ENCODE data around the gene RAE1. TPM values are rescaled to one million over a fixed set of nuclear protein-coding genes. Genes with fewer than 3 reads are reported as not detected.

The RAE1 gene
- total RNA-seq, 1 experiment from 2014 or later = 46.3 TPM

DNA sequence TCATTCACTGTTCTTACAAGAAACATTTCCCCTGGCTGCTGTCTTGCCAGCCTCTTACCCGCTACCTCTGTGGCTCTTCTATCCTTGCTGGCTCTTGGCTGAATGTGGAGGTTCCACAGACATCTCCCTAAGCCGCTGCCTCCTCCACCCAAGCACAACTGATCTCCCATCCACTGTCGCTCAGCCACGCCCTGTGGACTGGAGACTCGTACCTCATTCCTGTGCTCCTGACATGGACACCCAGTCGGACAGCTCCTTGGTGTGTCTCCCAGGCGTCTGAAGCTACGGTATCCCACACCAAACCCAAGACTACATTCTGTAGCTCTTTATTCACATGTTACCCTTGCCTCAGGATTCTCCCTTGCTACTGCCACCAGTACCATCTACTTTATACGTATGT is 19.3 kb downstream of the RAE1 start:
- BruUV-seq (replicated peaks) = no TSS peak
- H3K36me3 ChIP-seq (ENCODE audit: control insufficient read depth in 1 of 2, insufficient read depth in 2 of 2, low read length in 2 of 2) = peaks cover 76 to 89% of the 10 kb centered on the region in 2 experiments
- CTCF ChIA-PET = no interaction called here

More for the DNA sequence above, 19.3 kb downstream of the RAE1 start:
- H3K9ac ChIP-seq (ENCODE audit: low read length) = no peak overlapping the region
- no peaks in the 10 kb centered on the region for H3K4me1 ChIP-seq (ENCODE audit: control insufficient read depth in 1 of 2, insufficient read depth in 2 of 2, low read length in 2 of 2)
- H4K20me1 ChIP-seq (ENCODE audit: insufficient read depth) = no peaks in the 10 kb centered on the region; the same call in 1 of the 2 replicates
- intact Hi-C loops (cut with micrococcal nuclease) = no loop called here
- POLR2A ChIA-PET = no interaction called here
- RAD21 ChIA-PET (ENCODE audit: low non-redundant PET in 1 of 2, low total read pairs in 2 of 2, uncharacterized antibody in 2 of 2, unreplicated experiment in 2 of 2) = no interaction called here
- no peak for TF ChIP-seq MAX (IDR thresholded peaks at IDR 0.05)
- no peak for TF ChIP-seq SIN3A (IDR thresholded peaks at IDR 0.05; ENCODE audit: low read depth)
- no peak for TF ChIP-seq EZH2phosphoT487 (IDR thresholded peaks at IDR 0.05; ENCODE audit: borderline replicate concordance)
- no peak for TF ChIP-seq RAD21 (IDR thresholded peaks at IDR 0.05; ENCODE audit: low read depth)
- TF ChIP-seq, protein P1, sequence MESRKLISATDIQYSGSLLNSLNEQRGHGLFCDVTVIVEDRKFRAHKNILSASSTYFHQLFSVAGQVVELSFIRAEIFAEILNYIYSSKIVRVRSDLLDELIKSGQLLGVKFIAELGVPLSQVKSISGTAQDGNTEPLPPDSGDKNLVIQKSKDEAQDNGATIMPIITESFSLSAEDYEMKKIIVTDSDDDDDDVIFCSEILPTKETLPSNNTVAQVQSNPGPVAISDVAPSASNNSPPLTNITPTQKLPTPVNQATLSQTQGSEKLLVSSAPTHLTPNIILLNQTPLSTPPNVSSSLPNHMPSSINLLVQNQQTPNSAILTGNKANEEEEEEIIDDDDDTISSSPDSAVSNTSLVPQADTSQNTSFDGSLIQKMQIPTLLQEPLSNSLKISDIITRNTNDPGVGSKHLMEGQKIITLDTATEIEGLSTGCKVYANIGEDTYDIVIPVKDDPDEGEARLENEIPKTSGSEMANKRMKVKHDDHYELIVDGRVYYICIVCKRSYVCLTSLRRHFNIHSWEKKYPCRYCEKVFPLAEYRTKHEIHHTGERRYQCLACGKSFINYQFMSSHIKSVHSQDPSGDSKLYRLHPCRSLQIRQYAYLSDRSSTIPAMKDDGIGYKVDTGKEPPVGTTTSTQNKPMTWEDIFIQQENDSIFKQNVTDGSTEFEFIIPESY (IDR thresholded peaks at IDR 0.05; ENCODE audit: extremely low read depth, insufficient replicate concordance, low read length) = no peak
- no peak for TF ChIP-seq CBX3 (IDR thresholded peaks at IDR 0.05; ENCODE audit: low read depth)
- TF ChIP-seq ZFX (IDR thresholded peaks at IDR 0.05) = no peak
- no peak for TF ChIP-seq YY1 (IDR thresholded peaks at IDR 0.05; ENCODE audit: extremely low read depth, insufficient replicate concordance, low read depth, low read length)
- TF ChIP-seq FOSL1 (IDR thresholded peaks at IDR 0.05; ENCODE audit: low read depth) = no peak
- TF ChIP-seq POLR2AphosphoS5 (IDR thresholded peaks at IDR 0.05; ENCODE audit: low read depth, low read length) = no peak
- no peak for TF ChIP-seq ZNF274 (IDR thresholded peaks at IDR 0.05; ENCODE audit: low read depth, low read length)
- no peak for TF ChIP-seq REST (IDR thresholded peaks at IDR 0.05; ENCODE audit: low read depth)
- no peak for TF ChIP-seq POLR2A (IDR thresholded peaks at IDR 0.05; ENCODE audit: borderline replicate concordance, extremely low read depth, insufficient read depth, insufficient read length)
- TF ChIP-seq JUND (IDR thresholded peaks at IDR 0.05) = no peak
- no peak for TF ChIP-seq EZH2 (IDR thresholded peaks at IDR 0.05)
- no peak for TF ChIP-seq EGR1 (IDR thresholded peaks at IDR 0.05; ENCODE audit: low read depth)
- TF ChIP-seq, protein P2, sequence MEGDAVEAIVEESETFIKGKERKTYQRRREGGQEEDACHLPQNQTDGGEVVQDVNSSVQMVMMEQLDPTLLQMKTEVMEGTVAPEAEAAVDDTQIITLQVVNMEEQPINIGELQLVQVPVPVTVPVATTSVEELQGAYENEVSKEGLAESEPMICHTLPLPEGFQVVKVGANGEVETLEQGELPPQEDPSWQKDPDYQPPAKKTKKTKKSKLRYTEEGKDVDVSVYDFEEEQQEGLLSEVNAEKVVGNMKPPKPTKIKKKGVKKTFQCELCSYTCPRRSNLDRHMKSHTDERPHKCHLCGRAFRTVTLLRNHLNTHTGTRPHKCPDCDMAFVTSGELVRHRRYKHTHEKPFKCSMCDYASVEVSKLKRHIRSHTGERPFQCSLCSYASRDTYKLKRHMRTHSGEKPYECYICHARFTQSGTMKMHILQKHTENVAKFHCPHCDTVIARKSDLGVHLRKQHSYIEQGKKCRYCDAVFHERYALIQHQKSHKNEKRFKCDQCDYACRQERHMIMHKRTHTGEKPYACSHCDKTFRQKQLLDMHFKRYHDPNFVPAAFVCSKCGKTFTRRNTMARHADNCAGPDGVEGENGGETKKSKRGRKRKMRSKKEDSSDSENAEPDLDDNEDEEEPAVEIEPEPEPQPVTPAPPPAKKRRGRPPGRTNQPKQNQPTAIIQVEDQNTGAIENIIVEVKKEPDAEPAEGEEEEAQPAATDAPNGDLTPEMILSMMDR (IDR thresholded peaks at IDR 0.05 in 2 of 3, conservative IDR thresholded peaks at IDR 0.05 in 1 of 3; ENCODE audit: borderline replicate concordance in 1 of 3, insufficient read depth in 1 of 3, low read depth in 2 of 3, low read length in 2 of 3) = no peak
- H3K4me3 ChIP-seq (replicated peaks in 1 of 2; ENCODE audit: low read depth in 1 of 2, low read length in 2 of 2) = no peak overlapping the region
- no peak overlapping the region for H3K27ac ChIP-seq (ENCODE audit: low read depth, low read length)
- DNase-seq (ENCODE audit: low read depth, low spot score) = no peak
- no peaks in the 10 kb centered on the region for H3K27me3 ChIP-seq (ENCODE audit: insufficient read depth, low read length)
- peaks cover 7% of the 10 kb centered on the region; the same call in 1 of the 2 replicates for H3K79me2 ChIP-seq (ENCODE audit: insufficient read depth, low read length)
- ATAC-seq = no peak
- H3K9me3 ChIP-seq (ENCODE audit: control insufficient read depth in 1 of 2, insufficient read depth in 1 of 2, low read depth in 1 of 2, low read length in 2 of 2) = no peaks in the 10 kb centered on the region
- no peak overlapping the region for H3K4me2 ChIP-seq (ENCODE audit: low read length)
- H3K9me2 ChIP-seq (ENCODE audit: insufficient read depth) = no peaks in the 10 kb centered on the region
- no peak overlapping the region for H2AFZ ChIP-seq (ENCODE audit: low read depth, low read length, poor library complexity, severe bottlenecking)

All from HCT116 (cell line).